Osteoblast (primary cell): ENCODE data around the gene CCNY. TPM values are rescaled to one million over a fixed set of nuclear protein-coding genes. Genes with fewer than 3 reads are reported as not detected.

Source experiments
- DNase-seq: peaks from one replicate; pipeline ENCODE4 v3.0.0; 2011; ENCODE audit warnings: low spot score, mixed read lengths; ENCODE audit not compliant: insufficient read length; ENCODE audit errors: missing footprints
- H2AFZ ChIP-seq: 2 replicates; pipeline ENCODE4 v1.6.0; 2011; ENCODE audit warnings: mild to moderate bottlenecking, low read length
- H3K27ac ChIP-seq: 2 replicates; pipeline ENCODE4 v1.5.1; 2011; ENCODE audit warnings: mild to moderate bottlenecking, low read depth, low read length, moderate library complexity
- H3K27me3 ChIP-seq: 2 replicates; pipeline ENCODE4 v1.6.0; 2012; ENCODE audit warnings: mild to moderate bottlenecking, control low read depth, inconsistent platforms, low read length, moderate library complexity; ENCODE audit not compliant: insufficient read depth
- H3K36me3 ChIP-seq: 2 replicates; pipeline ENCODE4 v1.5.1; 2011; ENCODE audit warnings: mild to moderate bottlenecking, low read length, control low read depth, moderate library complexity; ENCODE audit not compliant: insufficient read depth
- H3K4me1 ChIP-seq: 2 replicates; pipeline ENCODE4 v1.5.1; 2011; ENCODE audit warnings: mild to moderate bottlenecking, low read length, control low read depth, moderate library complexity; ENCODE audit not compliant: insufficient read depth
- H3K4me2 ChIP-seq: 2 replicates; pipeline ENCODE4 v1.6.0; 2011; ENCODE audit warnings: mild to moderate bottlenecking, low read length; ENCODE audit not compliant: insufficient read depth
- H3K4me3 ChIP-seq: fragments of 200-600 bp; sonication (generic); 3 replicates; pipeline ENCODE4 v1.5.1; 2012; ENCODE audit warnings: mild to moderate bottlenecking, low read length, inconsistent platforms; ENCODE audit not compliant: insufficient read depth
- H3K79me2 ChIP-seq: 2 replicates; pipeline ENCODE4 v1.6.0; 2012; ENCODE audit warnings: mild to moderate bottlenecking, low read length, control low read depth, inconsistent platforms; ENCODE audit not compliant: insufficient read depth
- H3K9me3 ChIP-seq: 2 replicates; pipeline ENCODE4 v1.5.1; 2011; ENCODE audit warnings: low read depth, low read length, control low read depth
- H4K20me1 ChIP-seq: 2 replicates; pipeline ENCODE4 v1.6.0; 2012; ENCODE audit warnings: mild to moderate bottlenecking, low read length, control low read depth; ENCODE audit not compliant: insufficient read depth
- total RNA-seq: library from RNA; depleted of rRNA; stranded (reverse); fragments of >200 nt; gene quantifications from 2 replicates; pipeline ENCODE4 v1.2.3, GENCODE V29; 2012
- TF ChIP-seq, protein P1 (sequence below): IDR thresholded peaks from 2 replicates; pipeline ENCODE4 v1.5.1; 2011; ENCODE audit warnings: mild to moderate bottlenecking, low read depth, low read length, moderate library complexity; ENCODE audit errors: extremely low read depth

The CCNY gene
- total RNA-seq, 1 donor: 53.2 TPM

DNA sequence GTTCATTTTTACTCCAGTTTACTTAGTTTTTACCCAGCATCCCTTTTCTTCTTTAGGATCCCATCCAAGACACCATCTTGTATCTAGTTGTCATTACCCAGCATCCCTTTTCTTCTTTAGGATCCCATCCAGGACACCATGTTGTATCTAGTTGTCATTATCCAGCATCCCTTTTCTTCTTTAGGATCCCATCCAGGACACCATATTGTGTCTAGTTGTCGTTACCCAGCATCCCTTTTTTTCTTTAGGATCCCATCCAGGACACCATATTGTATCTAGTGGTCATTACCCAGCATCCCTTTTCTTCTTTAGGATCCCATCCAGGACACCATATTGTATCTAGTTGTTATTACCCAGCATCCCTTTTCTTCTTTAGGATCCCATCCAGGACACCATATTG, 205.4 kb downstream of the CCNY start:
- Histone ChIP-seq H3K36me3 (peaks cover 19% of the 10 kb centered on the region), H4K20me1 (peaks cover 3% of the 10 kb centered on the region), H3K4me2 (no peak overlapping the region), H3K4me3 (no peak overlapping the region), H3K79me2 (peaks cover 31% of the 10 kb centered on the region), H2AFZ (no peak overlapping the region), H3K27me3 (no peaks in the 10 kb centered on the region), H3K27ac (no peak overlapping the region), H3K9me3 (no peaks in the 10 kb centered on the region), H3K4me1 (peaks cover 14% of the 10 kb centered on the region)
- TF ChIP-seq, protein P1, sequence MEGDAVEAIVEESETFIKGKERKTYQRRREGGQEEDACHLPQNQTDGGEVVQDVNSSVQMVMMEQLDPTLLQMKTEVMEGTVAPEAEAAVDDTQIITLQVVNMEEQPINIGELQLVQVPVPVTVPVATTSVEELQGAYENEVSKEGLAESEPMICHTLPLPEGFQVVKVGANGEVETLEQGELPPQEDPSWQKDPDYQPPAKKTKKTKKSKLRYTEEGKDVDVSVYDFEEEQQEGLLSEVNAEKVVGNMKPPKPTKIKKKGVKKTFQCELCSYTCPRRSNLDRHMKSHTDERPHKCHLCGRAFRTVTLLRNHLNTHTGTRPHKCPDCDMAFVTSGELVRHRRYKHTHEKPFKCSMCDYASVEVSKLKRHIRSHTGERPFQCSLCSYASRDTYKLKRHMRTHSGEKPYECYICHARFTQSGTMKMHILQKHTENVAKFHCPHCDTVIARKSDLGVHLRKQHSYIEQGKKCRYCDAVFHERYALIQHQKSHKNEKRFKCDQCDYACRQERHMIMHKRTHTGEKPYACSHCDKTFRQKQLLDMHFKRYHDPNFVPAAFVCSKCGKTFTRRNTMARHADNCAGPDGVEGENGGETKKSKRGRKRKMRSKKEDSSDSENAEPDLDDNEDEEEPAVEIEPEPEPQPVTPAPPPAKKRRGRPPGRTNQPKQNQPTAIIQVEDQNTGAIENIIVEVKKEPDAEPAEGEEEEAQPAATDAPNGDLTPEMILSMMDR: no peak
- no peak for DNase-seq

DNA sequence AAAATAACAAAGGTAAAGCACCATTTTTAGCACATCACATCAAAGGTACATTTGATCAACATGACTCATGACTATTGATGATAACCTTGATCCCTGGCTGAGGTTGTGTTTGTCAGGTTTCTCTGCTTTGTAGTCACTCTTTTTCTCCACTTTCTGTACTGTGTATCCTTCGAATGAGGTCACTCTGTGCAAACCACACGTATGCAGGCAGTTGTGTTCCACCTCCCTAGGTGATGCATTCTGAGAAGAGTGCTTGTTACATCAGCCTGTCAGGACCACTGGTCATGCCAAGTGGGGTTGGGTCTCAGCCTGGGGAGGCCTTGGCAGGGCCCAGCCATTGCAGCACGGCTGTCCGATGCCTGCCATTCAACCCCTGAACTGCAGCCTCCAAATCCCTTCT, 206.0 kb downstream of the CCNY start:
- H3K79me2 ChIP-seq: peaks cover 28% of the 10 kb centered on the region
- H3K9me3 ChIP-seq: no peaks in the 10 kb centered on the region
- TF ChIP-seq, protein P1: no peak
- peaks cover 20% of the 10 kb centered on the region for H3K36me3 ChIP-seq
- no peak overlapping the region for H3K4me3 ChIP-seq
- no peak for DNase-seq
- H4K20me1 ChIP-seq: peaks cover 5% of the 10 kb centered on the region
- no peak overlapping the region for H3K4me2 ChIP-seq
- H3K4me1 ChIP-seq: peaks cover 20% of the 10 kb centered on the region
- H3K27me3 ChIP-seq: no peaks in the 10 kb centered on the region
- H3K27ac ChIP-seq: no peak overlapping the region
- H2AFZ ChIP-seq: no peak overlapping the region

DNA sequence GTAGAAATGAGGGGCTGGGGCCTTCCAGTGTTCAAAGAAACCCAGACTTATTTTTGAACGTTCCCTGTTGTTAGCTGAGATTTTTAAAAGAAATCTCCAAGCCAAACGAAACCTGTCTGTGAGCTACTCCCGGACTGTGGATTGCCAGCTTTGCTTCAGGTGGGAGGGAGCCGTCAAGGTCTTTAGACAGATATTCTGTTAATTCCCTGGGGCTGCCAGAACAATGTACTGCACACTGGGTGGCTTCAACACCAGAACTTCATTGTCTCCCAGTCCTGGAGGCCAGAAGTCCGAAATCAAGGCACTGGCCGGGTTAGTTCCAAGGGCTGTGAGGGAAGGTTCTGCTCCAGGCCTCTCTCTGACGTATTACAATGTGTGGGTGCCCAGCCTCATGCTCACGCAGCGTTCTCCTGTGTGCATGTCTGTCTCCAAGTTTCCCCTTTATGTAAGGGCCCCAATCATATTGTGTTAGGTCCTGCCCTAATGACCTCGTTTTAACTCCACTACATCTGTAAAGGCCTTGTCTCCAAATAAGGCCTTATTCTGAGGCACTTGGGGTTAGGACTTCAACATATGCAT, 208.9 kb downstream of the CCNY start:
- no peak for DNase-seq
- TF ChIP-seq, protein P1: no peak
- Histone ChIP-seq H3K27ac (peak overlapping the region; percentile 93), H4K20me1 (peaks cover 8% of the 10 kb centered on the region), H3K4me3 (no peak overlapping the region), H3K4me2 (peak overlapping the region; percentile 14), H3K36me3 (peaks cover 25% of the 10 kb centered on the region), H3K9me3 (no peaks in the 10 kb centered on the region), H3K4me1 (peaks cover 24% of the 10 kb centered on the region), H2AFZ (no peak overlapping the region), H3K27me3 (no peaks in the 10 kb centered on the region), H3K79me2 (peaks cover 17% of the 10 kb centered on the region)

DNA sequence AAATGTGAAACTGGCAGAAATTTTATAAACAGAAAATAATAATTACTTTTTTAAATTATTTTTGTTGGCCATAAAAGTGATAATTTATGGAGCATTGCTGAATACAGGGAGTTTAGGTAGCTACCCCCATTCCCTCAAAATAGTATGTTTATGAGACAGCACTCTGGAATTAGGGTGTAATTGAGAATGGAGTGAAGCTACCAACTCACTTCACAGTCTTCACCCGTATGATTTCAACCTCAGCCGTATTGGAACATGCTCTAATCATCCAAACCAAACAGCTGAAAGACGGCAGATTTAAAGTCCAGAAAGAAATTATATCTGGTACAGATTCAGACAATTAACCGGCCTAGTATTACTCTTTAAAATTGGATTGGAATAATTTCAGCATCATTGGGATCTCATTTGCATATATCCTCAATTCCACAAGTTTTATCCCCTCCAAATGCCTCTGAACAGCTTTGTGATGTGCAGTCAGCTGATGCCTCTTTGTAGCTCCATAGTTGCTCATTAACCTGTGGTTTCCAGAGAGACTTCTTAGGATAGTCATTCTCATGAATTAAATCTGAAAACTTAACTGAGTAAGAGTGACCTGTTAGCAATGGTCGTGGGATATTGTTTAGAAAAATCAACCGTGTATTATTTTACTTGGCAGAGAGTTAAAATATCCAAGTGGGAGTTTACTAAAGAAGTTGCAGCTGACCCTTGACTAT, 209.7 kb downstream of the CCNY start:
- TF ChIP-seq, protein P1: no peak
- H3K27ac ChIP-seq: peak overlapping the region; percentile 93
- H3K4me3 ChIP-seq: peak overlapping the region; percentile 23
- peak overlapping the region; percentile 66 for H3K4me2 ChIP-seq
- peaks cover 8% of the 10 kb centered on the region for H4K20me1 ChIP-seq
- H3K79me2 ChIP-seq: peaks cover 18% of the 10 kb centered on the region
- H3K4me1 ChIP-seq: peaks cover 24% of the 10 kb centered on the region
- no peak overlapping the region for H2AFZ ChIP-seq
- no peaks in the 10 kb centered on the region for H3K27me3 ChIP-seq
- DNase-seq: no peak
- peaks cover 25% of the 10 kb centered on the region for H3K36me3 ChIP-seq
- H3K9me3 ChIP-seq: no peaks in the 10 kb centered on the region
